Fibroblast of the conjunctiva (primary cell): ENCODE data around the gene HERPUD1.
"Not testable (repeated sequence)": the region's sequence is repeated elsewhere in the genome, so short reads cannot be mapped to it uniquely, and the experiment has no call there.

Source experiments
- DNase-seq: peaks from one replicate; pipeline ENCODE4 v3.0.0-alpha.2; 2010; ENCODE audit warnings: low read depth

Gene HERPUD1

GRCh38 chr16:56982695-56983094 lies 50.8 kb downstream of the HERPUD1 start:
- DNase-seq = no peak

GRCh38 chr16:56983211-56983751 lies 51.3 kb downstream of the HERPUD1 start:
- no peak for DNase-seq

- no peak for DNase-seq
Observed at GRCh38 chr16:56984639-56985038, 52.7 kb downstream of the HERPUD1 start.

- DNase-seq = peak; percentile 84
Observed at GRCh38 chr16:56985288-56985961, 53.5 kb downstream of the HERPUD1 start.

GRCh38 chr16:56985962-56986360 lies 54.0 kb downstream of the HERPUD1 start:
- no peak for DNase-seq

GRCh38 chr16:56986361-56986760 lies 54.4 kb downstream of the HERPUD1 start:
- DNase-seq = no peak

DNA sequence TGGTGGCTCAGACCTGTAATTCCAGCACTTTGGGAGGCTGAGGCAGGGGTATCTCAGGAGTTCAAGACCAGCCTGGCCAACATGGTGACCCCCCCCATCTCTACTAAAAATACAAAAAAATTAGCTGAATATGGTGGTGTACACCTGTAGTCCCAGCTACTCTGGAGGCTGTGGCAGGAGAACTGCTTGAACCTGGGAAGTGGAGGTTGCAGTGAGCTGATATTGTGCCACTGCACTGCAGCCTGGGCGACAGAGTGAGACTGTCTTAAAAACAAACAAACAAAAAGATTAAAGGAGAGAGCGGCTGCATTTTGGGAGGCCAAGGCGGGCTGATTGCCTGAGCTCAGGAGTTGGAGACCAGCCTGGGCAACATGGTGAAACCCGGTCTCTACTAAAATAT lies 55.0 kb downstream of the HERPUD1 start:
- not testable (repeated sequence) for DNase-seq

GRCh38 chr16:56987692-56988091 lies 55.8 kb downstream of the HERPUD1 start:
- no peak for DNase-seq

- no peak for DNase-seq
Observed at GRCh38 chr16:56988161-56988947, 56.4 kb downstream of the HERPUD1 start.

DNA sequence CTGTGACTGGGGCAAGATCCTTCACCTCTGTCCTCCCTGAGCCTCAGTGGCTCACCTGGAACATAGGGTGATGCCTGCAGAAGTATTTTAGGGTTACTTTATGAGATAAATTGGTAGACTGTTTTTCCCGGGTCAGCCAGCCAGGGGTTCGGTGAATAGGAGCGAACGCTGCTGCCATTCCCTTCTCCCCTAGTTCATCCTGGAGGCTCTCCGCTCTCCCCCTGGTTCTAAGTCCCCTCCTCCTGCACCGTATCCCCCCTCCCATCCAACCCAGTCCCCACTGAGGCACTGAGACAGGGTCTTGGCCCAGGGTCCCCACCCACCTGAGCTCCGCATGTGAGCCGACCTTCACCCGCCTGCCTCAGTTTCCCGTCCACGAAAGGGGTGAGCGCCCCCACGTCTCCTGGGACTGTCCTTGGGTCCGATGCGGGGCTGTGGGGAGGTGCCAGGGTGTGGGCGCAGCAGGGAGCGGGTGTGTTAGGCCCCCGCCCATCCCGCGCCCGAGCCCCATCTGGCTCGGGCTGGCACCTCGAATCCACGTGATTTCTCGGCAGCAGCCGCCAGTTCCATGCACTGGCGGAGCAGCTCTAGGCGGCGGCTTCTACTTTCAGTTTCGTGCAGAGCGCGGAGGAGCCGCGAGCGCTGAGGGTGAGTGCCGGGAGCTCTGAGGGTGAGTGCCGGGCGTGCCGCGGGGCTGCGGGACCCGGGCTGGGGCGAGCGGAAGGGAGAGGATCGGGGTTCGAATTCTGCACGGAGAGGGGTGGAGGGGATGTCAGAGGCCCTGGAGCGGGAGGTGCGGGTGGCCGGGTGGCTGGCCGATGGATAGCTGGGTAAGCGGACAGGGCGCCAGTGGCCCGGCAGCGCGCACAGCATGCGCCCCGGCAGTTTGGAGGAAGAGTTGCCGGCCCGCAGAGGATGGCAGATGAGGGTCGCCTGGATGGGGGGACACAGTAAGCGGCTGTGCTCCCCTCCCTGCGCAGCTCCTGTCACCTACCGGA lies 57.3 kb downstream of the HERPUD1 start, which contains the start of gene NLRC5:
Gene NLRC5, plus strand, starts transcription at position 610 of the 998 bp plus-strand sequence. CDS start 31,156 bp downstream, outside the sequence.
- DNase-seq = peak; percentile 58

DNA sequence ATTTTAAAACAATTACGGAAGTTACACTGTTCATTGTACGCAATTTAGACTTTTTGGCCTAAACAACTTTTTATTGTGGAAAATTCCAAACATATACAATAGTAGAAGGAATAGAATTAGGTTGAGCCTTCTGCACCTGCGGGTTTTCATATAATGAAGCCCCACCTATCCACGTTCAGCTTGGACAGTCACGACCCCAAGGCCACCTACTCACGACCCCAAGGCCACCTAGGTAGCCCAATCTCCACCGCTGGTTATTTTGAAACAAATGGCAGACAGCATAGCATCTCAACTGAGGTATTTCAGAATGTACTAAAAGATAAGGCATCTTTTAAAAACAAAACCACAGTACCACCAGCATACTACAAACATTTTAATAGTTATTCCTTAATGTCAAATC lies 58.0 kb downstream of the HERPUD1 start:
- DNase-seq = no peak

DNA sequence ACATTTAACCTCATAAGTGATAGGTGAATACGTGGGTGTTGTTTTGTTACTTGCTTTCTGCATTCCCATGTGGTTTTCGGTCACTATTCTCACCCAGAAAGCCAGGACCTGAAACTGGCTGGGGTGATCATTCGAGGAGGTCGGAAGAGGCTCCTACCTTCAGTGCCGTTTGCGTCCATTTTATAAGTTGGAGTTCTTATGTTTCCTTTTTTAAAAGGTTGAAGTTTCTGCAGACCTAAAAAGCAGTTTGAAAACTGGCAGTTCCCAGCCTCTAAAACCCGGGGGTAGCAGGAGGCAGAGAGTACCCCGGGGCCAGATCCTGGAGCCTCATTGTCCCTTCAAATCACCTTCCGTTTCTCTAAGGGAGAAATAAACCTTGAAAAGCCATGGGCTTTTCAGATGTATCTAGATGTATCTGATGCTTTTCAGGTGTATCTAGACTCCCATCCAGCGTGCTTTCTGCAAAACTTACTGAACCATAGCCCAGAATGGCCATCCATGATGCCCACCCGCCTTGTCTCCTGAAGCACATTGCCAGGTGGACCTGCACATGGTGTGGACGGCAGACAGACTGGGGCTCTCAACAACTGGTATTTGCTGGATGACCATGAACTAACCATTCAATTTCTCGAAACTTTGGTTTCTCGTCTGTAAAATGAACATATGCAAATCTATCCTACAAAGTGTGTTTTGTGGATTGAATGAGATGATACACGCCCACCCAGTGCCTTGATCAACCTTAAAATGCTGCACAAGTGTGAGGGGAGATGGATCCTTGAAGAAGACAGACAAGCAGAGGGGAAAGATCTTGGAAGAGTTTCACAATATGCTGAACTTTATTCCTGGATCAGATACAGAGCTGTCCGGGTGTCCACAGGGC lies 58.7 kb downstream of the HERPUD1 start:
- no peak for DNase-seq

DNA sequence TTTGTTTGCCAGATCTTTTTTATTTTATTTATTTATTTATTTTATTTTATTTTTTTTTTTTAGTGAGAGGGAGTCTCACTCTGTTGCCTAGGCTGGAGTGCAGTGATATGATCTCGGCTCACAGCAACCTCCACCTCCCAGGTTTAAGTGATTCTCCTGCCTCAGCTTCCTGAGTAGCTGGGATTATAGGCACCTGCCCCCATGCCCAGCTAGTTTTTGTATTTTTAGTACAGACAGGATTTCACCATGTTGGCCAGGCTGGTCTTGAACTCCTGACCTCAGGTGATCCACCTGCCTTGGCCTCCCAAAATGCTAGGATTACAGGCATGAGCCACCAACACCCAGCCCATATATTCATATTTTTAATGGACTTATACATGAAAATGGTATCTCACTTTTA lies 60.5 kb downstream of the HERPUD1 start:
- not testable (repeated sequence) for DNase-seq

DNA sequence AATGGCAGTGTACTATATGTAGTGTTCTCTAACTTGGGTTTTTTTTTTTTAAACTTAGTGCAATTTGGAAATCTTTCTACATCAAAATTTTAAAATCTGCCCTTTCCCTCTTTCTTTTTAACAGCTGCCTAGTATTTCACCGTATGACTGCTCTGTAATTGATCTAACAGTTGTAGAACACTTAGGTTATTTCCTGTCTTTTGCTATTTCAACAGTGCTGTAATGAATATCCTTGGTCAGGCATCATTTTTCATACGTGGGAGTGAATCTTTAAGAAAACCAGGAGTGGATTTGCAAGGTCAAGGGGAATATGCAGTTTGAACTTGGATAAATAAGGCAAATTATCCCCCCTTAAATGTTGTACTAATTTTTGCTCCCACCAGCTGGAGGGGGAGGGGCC lies 61.3 kb downstream of the HERPUD1 start:
- no peak for DNase-seq

GRCh38 chr16:56994311-56994710 lies 62.4 kb downstream of the HERPUD1 start:
- no peak for DNase-seq
